ENCODE results near the gene ABCG8.

GRCh38 chr2:43852196-43852730 is 13.5 kb downstream of the ABCG8 start:
- TF ChIP-seq CTCF (IDR thresholded peaks at IDR 0.05) (no peak), POLR2A (IDR thresholded peaks at IDR 0.05) (no peak)
